Thymus (tissue), 11 donors: ENCODE data around the gene MRPS22. TPM values are rescaled to one million over a fixed set of nuclear protein-coding genes. Genes with fewer than 3 reads are reported as not detected.
A peak's percentile ranks its signal among the peaks of the same experiment; 100 is the strongest.

ENCODE experiments used
- DNase-seq, 9 donors: peaks; one replicate each; pipeline ENCODE4 v3.0.0-alpha.2; 2013; ENCODE audit warnings: low spot score in 9 of 9, low read depth in 6 of 9, missing footprints in 1 of 9
- H3K27ac ChIP-seq, 2 donors: one replicate each; pipeline ENCODE4 v1.5.1; 2013; ENCODE audit warnings: control low read depth in 1 of 2, low read depth in 1 of 2, low read length in 1 of 2, mild to moderate bottlenecking in 1 of 2, moderate library complexity in 1 of 2
- H3K27me3 ChIP-seq, 2 donors: one replicate each; pipeline ENCODE4 v1.5.1; 2013; ENCODE audit warnings: low read length in 1 of 2; ENCODE audit not compliant: control insufficient read depth in 2 of 2, insufficient read depth in 1 of 2
- H3K36me3 ChIP-seq, 2 donors: one replicate each; pipeline ENCODE4 v1.5.1; 2013; ENCODE audit warnings: low read length in 1 of 2, mild to moderate bottlenecking in 1 of 2, moderate library complexity in 1 of 2; ENCODE audit not compliant: control insufficient read depth in 2 of 2, insufficient read depth in 2 of 2
- H3K4me1 ChIP-seq, 2 donors: one replicate each; pipeline ENCODE4 v1.5.1; 2013; ENCODE audit warnings: low read length in 2 of 2; ENCODE audit not compliant: control insufficient read depth in 2 of 2, insufficient read depth in 2 of 2
- H3K4me3 ChIP-seq, 2 donors: one replicate each; pipeline ENCODE4 v1.5.1; 2013; ENCODE audit warnings: low read length in 2 of 2, control low read depth in 1 of 2, mild to moderate bottlenecking in 1 of 2
- H3K9me3 ChIP-seq, 2 donors: one replicate each; pipeline ENCODE4 v1.5.1; 2013; ENCODE audit warnings: low read length in 1 of 2, mild to moderate bottlenecking in 1 of 2; ENCODE audit not compliant: control insufficient read depth in 2 of 2, insufficient read depth in 1 of 2
- WGBS: extraction: QIAGEN DNeasy Blood & Tissue Kit; methylation state at CpG from one replicate; pipeline ENCODE4 v1.1.7; 2013; 5-methylcytosine and 5-hydroxymethylcytosine counted together
- polyA plus RNA-seq: library from polyadenylated mRNA; stranded (reverse); fragments of 200-250 nt; gene quantifications from one replicate; pipeline ENCODE4 v1.2.3, GENCODE V29; 2013
- total RNA-seq: library from RNA; stranded (reverse); fragments of 120-200 nt; gene quantifications from one replicate; pipeline ENCODE4 v1.2.4, GENCODE V29; 2013
- donor health status: healthy.

MRPS22 gene
- total and polyA plus RNA-seq, 2 donors: 40.2 to 55.2 TPM

- WGBS: 91% methylated on average over 8 of the region's 8 CpGs
Observed at GRCh38 chr3:139317660-139318430, 26.0 kb upstream of the MRPS22 start.

GRCh38 chr3:139318431-139318816 is 25.4 kb upstream of the MRPS22 start:
- H3K36me3 ChIP-seq: no peaks in the 10 kb centered on the region
- no peaks in the 10 kb centered on the region for H3K4me1 ChIP-seq
- H3K9me3 ChIP-seq: no peaks in the 10 kb centered on the region
- no peak overlapping the region for H3K27ac ChIP-seq
- WGBS: 82% methylated on average over 3 of the region's 3 CpGs
- no peak overlapping the region for H3K4me3 ChIP-seq
- DNase-seq: no peak
- H3K27me3 ChIP-seq: no peaks in the 10 kb centered on the region

More at GRCh38 chr3:139317660-139318430, 26.0 kb upstream of the MRPS22 start:
- Histone ChIP-seq H3K4me3 (no peak overlapping the region), H3K9me3 (no peaks in the 10 kb centered on the region), H3K27me3 (no peaks in the 10 kb centered on the region), H3K4me1 (no peaks in the 10 kb centered on the region), H3K36me3 (no peaks in the 10 kb centered on the region), H3K27ac (no peak overlapping the region)
- no peak for DNase-seq

GRCh38 chr3:139318826-139319225 is 25.0 kb upstream of the MRPS22 start:
- Histone ChIP-seq H3K4me1 (no peaks in the 10 kb centered on the region), H3K4me3 (no peak overlapping the region), H3K36me3 (no peaks in the 10 kb centered on the region), H3K27ac (no peak overlapping the region), H3K9me3 (no peaks in the 10 kb centered on the region), H3K27me3 (no peaks in the 10 kb centered on the region)
- DNase-seq: no peak
- whole genome bisulfite sequencing: 86% methylated on average over 6 of the region's 6 CpGs

DNA sequence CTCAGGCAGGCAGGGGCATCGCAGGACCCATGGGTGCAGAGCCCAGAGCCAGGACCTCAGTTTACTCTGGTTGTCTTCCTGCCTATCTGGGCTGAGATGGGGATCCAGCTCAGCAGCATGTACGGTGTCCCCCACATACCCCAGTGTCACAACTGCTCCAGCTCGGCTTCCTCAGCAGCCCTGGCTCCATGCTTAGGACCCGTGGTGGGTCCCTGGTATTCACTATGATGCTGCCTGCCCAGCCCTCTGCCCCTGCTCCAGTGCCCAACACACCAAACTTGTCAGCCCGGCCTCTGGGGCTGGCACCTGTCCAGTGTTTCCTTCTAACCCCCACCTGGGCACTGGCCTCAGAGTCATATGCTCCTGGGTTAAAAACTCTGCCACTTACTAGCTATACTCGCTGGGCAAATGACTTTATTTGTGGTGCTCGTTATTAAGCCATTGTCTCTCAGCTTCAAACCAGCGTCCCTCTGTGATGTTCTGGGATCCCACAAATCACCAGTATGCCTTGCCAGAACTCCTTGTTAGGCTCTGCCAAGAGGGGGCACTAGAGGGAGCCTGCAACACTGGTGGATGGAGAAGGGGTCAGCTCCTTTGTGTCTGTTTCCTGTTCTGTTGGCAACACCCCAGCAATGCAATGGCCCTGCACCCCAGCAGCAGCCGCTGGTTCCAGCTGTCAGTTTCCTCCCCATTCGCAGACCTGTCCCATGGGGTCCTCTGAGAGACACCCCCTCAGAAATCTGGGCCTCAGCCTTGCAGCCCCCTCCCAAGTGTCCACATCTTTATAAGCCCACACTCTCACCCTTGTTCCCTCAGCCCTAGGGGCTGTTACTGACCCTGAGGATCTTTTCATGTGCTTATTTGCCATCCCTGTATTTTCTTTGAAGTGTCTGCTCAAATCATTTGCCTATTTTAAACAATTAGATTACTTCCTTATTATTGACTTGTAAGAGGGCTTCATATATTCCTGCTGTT is 24.1 kb upstream of the MRPS22 start:
- H3K36me3 ChIP-seq: no peaks in the 10 kb centered on the region
- DNase-seq: peak in 1 of 9 donors; percentile 7
- no peaks in the 10 kb centered on the region for H3K9me3 ChIP-seq
- H3K4me3 ChIP-seq: no peak overlapping the region
- H3K27me3 ChIP-seq: no peaks in the 10 kb centered on the region
- H3K27ac ChIP-seq: no peak overlapping the region
- no peaks in the 10 kb centered on the region for H3K4me1 ChIP-seq
- WGBS: 87% methylated on average over 10 of the region's 10 CpGs

DNA sequence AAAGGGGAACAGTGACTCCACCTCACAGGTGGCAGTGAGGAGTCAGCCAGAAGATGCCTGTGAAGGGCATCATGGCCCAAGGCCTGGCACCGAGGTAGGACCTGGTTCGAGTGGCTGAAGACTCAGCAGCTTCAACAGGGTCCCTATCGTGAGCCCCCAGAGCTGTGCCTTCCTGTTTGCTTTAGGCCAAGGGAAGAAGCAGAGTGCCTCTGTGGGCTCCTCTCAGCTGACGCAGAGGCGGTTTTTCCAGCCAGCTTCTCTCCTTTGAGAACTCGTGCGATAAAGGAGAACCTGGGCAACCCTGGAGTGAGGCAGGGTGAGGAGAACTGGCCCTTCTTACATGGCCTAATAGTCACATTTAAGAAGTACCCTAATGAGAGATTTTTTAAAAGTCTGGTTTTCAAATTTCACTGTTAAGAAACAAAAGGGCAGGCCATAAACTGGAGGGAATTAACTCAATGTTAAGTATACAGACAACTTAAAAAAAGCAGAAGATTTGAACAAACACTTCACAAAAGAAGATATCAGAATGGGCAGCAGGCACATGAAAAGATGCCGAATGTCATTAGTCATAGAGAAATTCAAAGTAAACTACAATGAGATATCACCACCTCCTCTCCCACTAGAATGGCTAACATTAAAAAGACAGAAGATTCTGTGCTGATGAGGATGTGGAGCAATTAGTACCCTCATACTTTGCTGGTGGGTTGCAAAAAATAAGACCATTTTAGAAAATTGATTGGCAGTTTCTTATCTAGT is 23.1 kb upstream of the MRPS22 start:
- Histone ChIP-seq H3K4me3 (no peak overlapping the region), H3K27me3 (no peaks in the 10 kb centered on the region), H3K4me1 (no peaks in the 10 kb centered on the region), H3K36me3 (no peaks in the 10 kb centered on the region), H3K9me3 (no peaks in the 10 kb centered on the region), H3K27ac (no peak overlapping the region)
- 92% methylated on average over 8 of the region's 8 CpGs for WGBS
- DNase-seq: no peak

GRCh38 chr3:139322346-139322745 is 21.5 kb upstream of the MRPS22 start:
- peaks cover 0 to 7% of the 10 kb centered on the region in 2 donors for H3K4me1 ChIP-seq
- 73% methylated on average over 5 of the region's 5 CpGs for WGBS
- no peak overlapping the region for H3K27ac ChIP-seq
- H3K27me3 ChIP-seq: no peaks in the 10 kb centered on the region
- H3K4me3 ChIP-seq: no peak overlapping the region
- no peaks in the 10 kb centered on the region for H3K9me3 ChIP-seq
- no peaks in the 10 kb centered on the region for H3K36me3 ChIP-seq
- no peak for DNase-seq

DNA sequence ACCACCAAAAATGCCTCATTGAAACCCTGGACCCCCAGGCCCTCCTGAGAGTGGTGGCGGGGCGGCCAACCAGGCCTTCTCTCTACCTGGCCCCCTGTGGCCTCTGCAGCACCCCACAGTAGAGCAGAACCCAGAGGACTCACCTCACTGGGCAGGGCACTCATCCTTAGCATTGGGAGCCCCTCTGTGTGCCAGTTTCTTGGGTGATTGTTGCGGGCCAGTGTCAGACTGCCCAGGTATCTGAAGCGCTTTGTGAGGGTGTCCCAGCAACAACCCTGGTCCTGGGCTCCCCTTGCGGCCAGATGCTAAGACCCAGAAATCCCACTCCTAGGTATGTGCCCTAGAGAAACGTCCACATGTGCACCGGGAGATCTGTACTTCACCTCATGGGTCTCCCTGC is 20.7 kb upstream of the MRPS22 start:
- Histone ChIP-seq H3K27ac (no peak overlapping the region), H3K36me3 (no peaks in the 10 kb centered on the region), H3K27me3 (no peaks in the 10 kb centered on the region), H3K4me1 (peaks cover 0 to 14% of the 10 kb centered on the region in 2 donors), H3K9me3 (no peaks in the 10 kb centered on the region), H3K4me3 (no peak overlapping the region)
- WGBS: 97% methylated on average over 7 of the region's 7 CpGs
- no peak for DNase-seq

- peaks cover 0 to 21% of the 10 kb centered on the region in 2 donors for H3K4me1 ChIP-seq
- H3K27ac ChIP-seq: no peak overlapping the region
- no peaks in the 10 kb centered on the region for H3K36me3 ChIP-seq
- H3K27me3 ChIP-seq: no peaks in the 10 kb centered on the region
- H3K4me3 ChIP-seq: no peak overlapping the region
- no peaks in the 10 kb centered on the region for H3K9me3 ChIP-seq
- WGBS: 80% methylated on average over 5 of the region's 5 CpGs
- no peak for DNase-seq
Observed at GRCh38 chr3:139324456-139324855, 19.4 kb upstream of the MRPS22 start.
